GM19240 (cell line): ENCODE measurements around the gene OR4C5.
"Not testable (repeated sequence)": the region's sequence is repeated elsewhere in the genome, so short reads cannot be mapped to it uniquely, and the experiment has no call there.

Experiments
- DNase-seq: peaks from one replicate; pipeline ENCODE4 v3.0.0; 2011; ENCODE audit warnings: low spot score; ENCODE audit not compliant: insufficient read length

The OR4C5 gene

DNA sequence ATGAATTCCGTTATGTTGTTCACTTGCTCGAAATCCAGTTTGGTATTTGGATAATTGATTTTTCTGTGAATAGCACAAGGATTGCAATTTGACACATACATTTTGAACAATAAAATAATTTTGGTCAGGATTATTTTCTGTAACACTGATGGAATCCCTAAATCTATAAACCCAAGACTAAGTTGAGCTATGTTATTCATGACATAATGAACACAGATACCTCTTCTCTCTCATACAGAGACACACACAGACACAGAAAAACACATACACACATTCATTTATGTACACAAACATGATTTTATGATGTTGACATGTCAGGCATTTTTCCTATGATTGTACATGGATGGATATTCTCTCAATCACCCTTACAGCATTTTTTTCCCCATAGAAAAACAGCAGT is at the start of gene OR4C5:
TSS of gene OR4C5 (minus strand) at position 101 of the 400 bp plus-strand sequence. CDS start at position 101, 0 bp downstream.
- no peak for DNase-seq

GRCh38 chr11:48384670-48385069 is 18.4 kb upstream of the OR4C5 start:
- DNase-seq = no peak

DNA sequence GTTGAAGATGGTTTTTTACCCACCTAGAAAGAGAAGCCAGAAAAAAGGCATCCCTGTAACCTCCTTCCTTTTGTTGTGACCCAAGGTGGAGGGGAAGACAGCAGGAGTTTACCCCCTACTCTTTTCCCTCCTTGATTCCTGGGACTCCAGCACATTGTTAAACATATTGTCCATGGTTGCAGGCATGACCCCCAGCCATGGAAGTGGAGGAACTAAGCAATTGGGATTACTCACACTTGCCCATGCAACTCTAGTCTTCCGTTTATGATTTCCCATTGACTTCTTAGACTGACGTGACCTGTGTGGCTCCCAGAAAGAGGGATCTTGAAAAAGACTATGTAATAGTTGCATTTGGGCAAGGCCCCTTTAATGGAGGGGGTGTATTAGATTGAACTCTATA is 17.9 kb upstream of the OR4C5 start:
- not testable (repeated sequence) for DNase-seq

- not testable (repeated sequence) for DNase-seq
Measured at GRCh38 chr11:48361289-48361688, 5.0 kb downstream of the OR4C5 start.

GRCh38 chr11:48354677-48355076 is 11.6 kb downstream of the OR4C5 start:
- no peak for DNase-seq

DNA sequence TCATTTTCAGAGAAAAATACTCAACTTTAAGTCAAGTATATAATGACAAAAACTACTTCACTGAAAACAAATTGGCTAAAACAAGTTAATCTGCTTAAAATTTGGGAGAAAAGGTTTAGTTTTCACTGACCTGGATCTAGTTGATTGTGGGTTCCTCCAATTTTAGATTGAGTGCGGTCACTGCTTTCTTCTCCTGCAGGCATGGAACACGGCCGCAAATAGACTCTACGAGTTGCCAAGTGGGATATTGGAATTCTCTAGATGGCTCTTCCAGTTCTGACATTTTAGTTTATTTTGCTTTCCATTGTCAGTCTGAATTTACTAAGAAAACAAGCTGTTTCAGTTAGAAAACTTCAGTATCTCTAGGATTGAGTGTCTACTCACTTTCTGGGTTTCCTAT is 12.3 kb downstream of the OR4C5 start:
- no peak for DNase-seq

- DNase-seq = not testable (repeated sequence)
Measured at GRCh38 chr11:48346286-48346685, 20.0 kb downstream of the OR4C5 start.

DNA sequence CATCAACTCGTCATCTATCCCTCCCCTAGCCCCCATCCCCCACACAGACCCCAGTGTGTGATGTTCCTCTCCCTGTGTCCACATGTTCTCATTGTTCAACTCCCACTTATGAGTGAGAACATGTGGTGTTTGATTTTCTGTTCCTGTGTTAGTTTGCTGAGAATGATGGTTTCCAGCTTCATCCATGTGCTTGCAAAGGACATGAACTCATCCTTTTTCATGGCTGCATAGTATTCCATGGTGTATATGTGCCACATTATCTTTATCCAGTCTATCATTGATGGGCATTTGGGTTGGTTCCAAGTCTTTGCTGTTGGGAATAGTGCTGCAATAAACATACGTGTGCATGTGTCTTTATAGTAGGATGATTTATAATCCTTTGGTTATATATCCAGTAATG is 23.8 kb downstream of the OR4C5 start:
- DNase-seq = not testable (repeated sequence)

- DNase-seq = no peak
Measured at GRCh38 chr11:48341466-48341865, 24.8 kb downstream of the OR4C5 start.

DNA sequence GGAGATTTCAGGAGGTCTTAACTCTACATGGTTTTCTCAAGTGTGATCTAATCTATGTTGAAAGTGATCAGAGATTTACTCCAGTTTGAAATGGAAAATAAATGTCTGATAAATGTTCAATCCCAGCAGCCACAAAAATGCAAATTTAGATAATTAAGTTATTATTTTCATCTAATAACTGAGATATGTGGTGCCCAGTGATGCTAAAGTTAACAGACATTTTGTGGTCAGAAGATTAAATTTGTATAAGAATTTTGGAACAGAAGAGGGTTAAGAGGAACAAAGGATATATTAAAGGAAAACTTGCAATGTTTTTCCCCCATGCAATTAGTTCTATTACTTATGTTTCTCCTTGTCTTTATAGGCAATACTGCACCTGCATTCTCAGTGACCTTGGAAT is 41.6 kb downstream of the OR4C5 start, which contains the start of gene OR4C3:
TSS of gene OR4C3 (plus strand) at position 301 of the 400 bp plus-strand sequence. CDS start 102 bp downstream, outside the sequence.
- not testable (repeated sequence) for DNase-seq

- DNase-seq = not testable (repeated sequence)
Measured at GRCh38 chr11:48319813-48320212, 46.5 kb downstream of the OR4C5 start.
